IMR-90 (cell line): ENCODE results near the gene POU6F1.

ENCODE experiments used
- CEBPB ChIP-seq: IDR thresholded peaks from 2 replicates; pipeline ENCODE4 v1.6.1; 2012; ENCODE audit warnings: low read depth, low read length, improper control_type of control experiment
- TF ChIP-seq, protein P1 (sequence below): conservative IDR thresholded peaks from 2 replicates; pipeline ENCODE4 v1.5.1; 2012; ENCODE audit warnings: mild to moderate bottlenecking, low read depth, low read length, improper control_type of control experiment

DNA sequence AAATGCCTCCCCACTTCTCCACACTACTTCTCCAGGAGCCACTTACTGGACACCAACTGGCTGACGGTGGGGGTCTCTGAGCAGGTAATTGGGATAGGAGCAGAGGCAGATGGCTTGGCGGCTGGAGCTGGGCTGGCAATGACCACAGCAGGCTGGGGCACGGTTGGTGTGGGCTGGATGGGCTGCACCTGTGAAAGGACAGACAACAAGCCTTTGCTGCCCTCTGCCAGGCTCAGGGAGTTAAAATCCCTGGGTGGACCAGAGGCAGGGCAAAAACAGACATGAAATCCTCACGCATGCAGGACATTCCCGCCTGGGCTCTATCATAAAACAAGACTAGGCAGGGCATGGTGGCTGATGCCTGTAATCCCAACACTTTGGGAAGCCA lies 25.6 kb downstream of the POU6F1 start:
- TF ChIP-seq, protein P1, sequence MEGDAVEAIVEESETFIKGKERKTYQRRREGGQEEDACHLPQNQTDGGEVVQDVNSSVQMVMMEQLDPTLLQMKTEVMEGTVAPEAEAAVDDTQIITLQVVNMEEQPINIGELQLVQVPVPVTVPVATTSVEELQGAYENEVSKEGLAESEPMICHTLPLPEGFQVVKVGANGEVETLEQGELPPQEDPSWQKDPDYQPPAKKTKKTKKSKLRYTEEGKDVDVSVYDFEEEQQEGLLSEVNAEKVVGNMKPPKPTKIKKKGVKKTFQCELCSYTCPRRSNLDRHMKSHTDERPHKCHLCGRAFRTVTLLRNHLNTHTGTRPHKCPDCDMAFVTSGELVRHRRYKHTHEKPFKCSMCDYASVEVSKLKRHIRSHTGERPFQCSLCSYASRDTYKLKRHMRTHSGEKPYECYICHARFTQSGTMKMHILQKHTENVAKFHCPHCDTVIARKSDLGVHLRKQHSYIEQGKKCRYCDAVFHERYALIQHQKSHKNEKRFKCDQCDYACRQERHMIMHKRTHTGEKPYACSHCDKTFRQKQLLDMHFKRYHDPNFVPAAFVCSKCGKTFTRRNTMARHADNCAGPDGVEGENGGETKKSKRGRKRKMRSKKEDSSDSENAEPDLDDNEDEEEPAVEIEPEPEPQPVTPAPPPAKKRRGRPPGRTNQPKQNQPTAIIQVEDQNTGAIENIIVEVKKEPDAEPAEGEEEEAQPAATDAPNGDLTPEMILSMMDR: no peak
- TF ChIP-seq CEBPB: no peak
